Upper lobe of left lung (tissue), 6 donors: Measurements from ENCODE around the gene ASTN2. TPM values are rescaled to one million over a fixed set of nuclear protein-coding genes. Genes with fewer than 3 reads are reported as not detected.
A peak's percentile ranks its signal among the peaks of the same experiment; 100 is the strongest.

Experiments
- ATAC-seq, 2 donors: fragments of 200-7000 bp; cut with Tn5 transposase; one replicate each; pipeline ENCODE4 v1.9.1; 2022; ENCODE audit warnings: mild to moderate bottlenecking in 2 of 2, moderate library complexity in 2 of 2; ENCODE audit not compliant: low FRiP score in 2 of 2
- DNase-seq, 2 donors: peaks; one replicate each; pipeline ENCODE4 v3.0.0-alpha.2; 2019 to 2020
- H3K27ac ChIP-seq, 4 donors: fragments of 200-600 bp; sonication (generic); one replicate each; pipeline ENCODE4 v1.5.1; 2016 to 2019
- H3K27me3 ChIP-seq, 4 donors: fragments of 200-600 bp; sonication (generic); one replicate each; pipeline ENCODE4 v1.5.1; 2017 to 2019
- H3K36me3 ChIP-seq, 4 donors: fragments of 200-600 bp; sonication (generic); one replicate each; pipeline ENCODE4 v1.5.1; 2016 to 2019
- H3K4me1 ChIP-seq, 4 donors: fragments of 200-600 bp; sonication (generic); one replicate each; pipeline ENCODE4 v1.5.1; 2018 to 2019
- H3K4me3 ChIP-seq, 4 donors: fragments of 200-600 bp; sonication (generic); one replicate each; pipeline ENCODE4 v1.5.1; 2017 to 2019; ENCODE audit warnings: mild to moderate bottlenecking in 2 of 4, moderate library complexity in 1 of 4
- H3K9me3 ChIP-seq, 4 donors: fragments of 200-600 bp; sonication (generic); one replicate each; pipeline ENCODE4 v1.5.1; 2018 to 2019
- CTCF ChIP-seq, 6 experiments: fragments of 450-650 bp in 4 of 6; fragments of 200-600 bp in 2 of 6; sonication (generic) in 2 of 6; IDR thresholded peaks; one replicate each; pipeline ENCODE4 v1.5.1; 2016 to 2019; ENCODE audit warnings: antibody characterized with exemption in 6 of 6
- EP300 ChIP-seq, 4 donors: sonication (generic); formaldehyde crosslinking; IDR thresholded peaks; one replicate each; pipeline ENCODE4 v1.5.1; 2017; ENCODE audit warnings: antibody characterized with exemption in 4 of 4, control low read depth in 2 of 4
- POLR2A ChIP-seq, 4 donors: fragments of 450-650 bp; IDR thresholded peaks; one replicate each; pipeline ENCODE4 v1.5.1; 2016 to 2017; ENCODE audit warnings: antibody characterized with exemption in 4 of 4, mild to moderate bottlenecking in 2 of 4
- POLR2AphosphoS5 ChIP-seq, 2 donors: sonication (generic); formaldehyde crosslinking; IDR thresholded peaks; one replicate each; pipeline ENCODE4 v1.5.1; 2017; ENCODE audit warnings: antibody characterized with exemption in 2 of 2
- WGBS, 2 donors: methylation state at CpG; one replicate each; pipeline ENCODE4 v1.1.5; 2017 to 2018; 5-methylcytosine and 5-hydroxymethylcytosine counted together
- total RNA-seq, 6 donors: library from RNA; depleted of rRNA in 4 of 6; stranded (reverse); fragments of >200 nt in 4 of 6; gene quantifications; one replicate each; pipeline versions ENCODE4 v1.1.0 to v1.2.1, GENCODE V29; 2016 to 2021
- donor health status: DM: no; HTN: no; CAD: no; lungs with moderate emphysema.
- donor health status: DM: no; HTN: yes; CAD: no; lungs with severe emphysema.

The ASTN2 gene
- total RNA-seq, 6 donors from 2014 or later = 2.0 to 7.5 (median 3.4) TPM

- no peak for DNase-seq
- H3K27ac ChIP-seq = no peak overlapping the region
- no peaks in the 10 kb centered on the region for H3K27me3 ChIP-seq
- TF ChIP-seq POLR2AphosphoS5 (IDR thresholded peaks at IDR 0.05) (no peak), CTCF (IDR thresholded peaks at IDR 0.05) (no peak), EP300 (IDR thresholded peaks at IDR 0.05) (no peak), POLR2A (IDR thresholded peaks at IDR 0.05) (no peak)
- no peak overlapping the region for H3K4me3 ChIP-seq
- 96 to 97% methylated on average over 3 of the region's 3 CpGs for WGBS, 2 donors
- ATAC-seq = no peak
- H3K36me3 ChIP-seq = no peaks in the 10 kb centered on the region
- H3K4me1 ChIP-seq = peaks cover 18 to 45% (median 33%) of the 10 kb centered on the region in 4 donors
- H3K9me3 ChIP-seq = no peaks in the 10 kb centered on the region
These were observed 725.3 kb downstream of the ASTN2 start for GRCh38 chr9:116689486-116690032.

GRCh38 chr9:116688806-116689485, 725.9 kb downstream of the ASTN2 start:
- H3K36me3 ChIP-seq = no peaks in the 10 kb centered on the region
- peaks cover 18 to 45% (median 33%) of the 10 kb centered on the region in 4 donors for H3K4me1 ChIP-seq
- H3K9me3 ChIP-seq = no peaks in the 10 kb centered on the region
- no peak for ATAC-seq
- WGBS, 2 donors = 83 to 92% methylated on average over 3 of the region's 3 CpGs
- no peak overlapping the region for H3K4me3 ChIP-seq
- DNase-seq = no peak
- H3K27me3 ChIP-seq = no peaks in the 10 kb centered on the region
- TF ChIP-seq POLR2A (IDR thresholded peaks at IDR 0.05) (no peak), EP300 (IDR thresholded peaks at IDR 0.05) (no peak), POLR2AphosphoS5 (IDR thresholded peaks at IDR 0.05) (no peak), CTCF (IDR thresholded peaks at IDR 0.05) (no peak)
- H3K27ac ChIP-seq = no peak overlapping the region

DNA sequence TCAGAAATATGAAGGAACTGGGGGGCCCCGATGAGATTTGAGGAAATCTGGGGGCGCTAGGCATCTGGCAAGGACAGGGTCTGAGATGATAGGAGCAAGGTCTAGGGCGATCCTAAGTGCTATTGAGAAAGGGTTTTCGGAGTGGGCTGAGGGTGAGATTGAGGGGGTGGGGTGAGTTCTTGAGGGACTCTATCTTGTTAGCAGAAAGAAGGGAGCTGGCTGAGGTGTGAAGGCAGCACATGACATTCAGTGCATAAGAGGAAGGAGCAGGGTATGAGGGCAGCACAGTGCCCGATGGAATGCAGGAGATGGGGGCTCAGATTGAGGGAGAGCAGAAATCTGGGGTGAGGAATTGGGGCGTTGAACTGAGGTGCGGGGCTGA, 727.1 kb downstream of the ASTN2 start:
- TF ChIP-seq EP300 (IDR thresholded peaks at IDR 0.05) (no peak), CTCF (IDR thresholded peaks at IDR 0.05) (no peak)
- Histone ChIP-seq H3K27ac (peak overlapping the region in 3 of 4 donors; percentile 73 to 93 (median 79)), H3K9me3 (no peaks in the 10 kb centered on the region), H3K4me3 (peak overlapping the region; percentile 71 to 85 (median 78)), H3K4me1 (peaks cover 15 to 36% (median 27%) of the 10 kb centered on the region in 4 donors), H3K27me3 (no peaks in the 10 kb centered on the region), H3K36me3 (no peaks in the 10 kb centered on the region)
- DNase-seq (no peak), ATAC-seq (peak; percentile 17 to 49)
- WGBS, 2 donors = 17% methylated on average over 7 of the region's 7 CpGs

GRCh38 chr9:116687074-116687753, 727.6 kb downstream of the ASTN2 start, which contains the start of gene TRIM32:
TSS of gene TRIM32 (plus strand) at chr9:116687305. CDS start at chr9:116697743, 10,438 bp downstream.
- WGBS, 2 donors = 1 to 2% methylated on average over 30 to 38 of the region's 54 CpGs

More at GRCh38 chr9:116687074-116687753, 727.6 kb downstream of the ASTN2 start, which contains the start of gene TRIM32:
- peak within 1 kb of the TSS; percentile 73 to 93 (median 77) for H3K27ac ChIP-seq
- no peaks in the 10 kb centered on the region for H3K9me3 ChIP-seq
- TF ChIP-seq CTCF (IDR thresholded peaks at IDR 0.05) (no peak), POLR2A (IDR thresholded peaks at IDR 0.05) (peak in 1 of 4 donors; percentile 60), POLR2AphosphoS5 (IDR thresholded peaks at IDR 0.05) (peak in 1 of 2 donors; percentile 55), EP300 (IDR thresholded peaks at IDR 0.05) (no peak)
- peak; percentile 87 to 99 for DNase-seq
- H3K36me3 ChIP-seq = no peaks in the 10 kb centered on the region
- H3K4me3 ChIP-seq = peak within 1 kb of the TSS; percentile 71 to 85 (median 78)
- ATAC-seq = peak; percentile 95 to 98
- H3K27me3 ChIP-seq = no peaks in the 10 kb centered on the region
- peaks cover 15 to 32% (median 26%) of the 10 kb centered on the region in 4 donors for H3K4me1 ChIP-seq
